K562 (cell line): ENCODE measurements around the gene AHCYL1. TPM values are rescaled to one million over a fixed set of nuclear protein-coding genes. Genes with fewer than 3 reads are reported as not detected.

Experiments
- BACH1 ChIP-seq: fragments of 200-800 bp; sonication (Bioruptor generic); IDR thresholded peaks from 2 replicates; pipeline ENCODE4 v1.6.1; 2016; ENCODE audit warnings: missing genetic modification characterization, missing compliant biosample characterization
- EGR1 ChIP-seq: fragments of 450-650 bp; conservative IDR thresholded peaks from 2 replicates; pipeline ENCODE4 v1.6.1; 2017; ENCODE audit warnings: mild to moderate bottlenecking
- HOXB6 ChIP-seq: fragments of 250-450 bp; sonication (Bioruptor Pico); IDR thresholded peaks from 2 replicates; pipeline ENCODE4 v1.5.1; 2022; ENCODE audit warnings: mild to moderate bottlenecking, borderline replicate concordance
- NCOA6 ChIP-seq: fragments of 450-650 bp; IDR thresholded peaks from 2 replicates; pipeline ENCODE4 v1.6.1; 2017; ENCODE audit warnings: mild to moderate bottlenecking
- NRF1 ChIP-seq, 2 experiments: fragments of 450-650 bp; IDR thresholded peaks in 1 of 2; conservative IDR thresholded peaks in 1 of 2; 2 replicates each; pipeline ENCODE4 v1.6.1; 2014; ENCODE audit warnings: mild to moderate bottlenecking in 2 of 2
- PHF20 ChIP-seq: fragments of 450-650 bp; IDR thresholded peaks from 2 replicates; pipeline ENCODE4 v1.6.1; 2018; ENCODE audit not compliant: partially characterized antibody
- TAF15 ChIP-seq: fragments of 200-400 bp; formaldehyde crosslinking; IDR thresholded peaks from 2 replicates; pipeline ENCODE4 v1.6.1; 2017; ENCODE audit warnings: mild to moderate bottlenecking, low read depth, low read length, moderate library complexity
- YY1 ChIP-seq, 3 experiments: IDR thresholded peaks; 2 replicates each; pipeline ENCODE4 v1.6.1; 2011; ENCODE audit warnings: low read length in 2 of 3, mild to moderate bottlenecking in 2 of 3, moderate library complexity in 2 of 3, borderline replicate concordance in 1 of 3, control low read depth in 1 of 3, low read depth in 1 of 3; ENCODE audit not compliant: insufficient read depth in 3 of 3, insufficient replicate concordance in 2 of 3, control insufficient read depth in 1 of 3, insufficient read length in 1 of 3; ENCODE audit errors: extremely low read depth in 1 of 3
- ZBTB2 ChIP-seq: fragments of 450-650 bp; IDR thresholded peaks from 2 replicates; pipeline ENCODE4 v1.6.1; 2016; ENCODE audit warnings: antibody characterized with exemption
- ZKSCAN1 ChIP-seq: fragments of 150-350 bp; IDR thresholded peaks from 2 replicates; pipeline ENCODE4 v1.6.1; 2016; ENCODE audit warnings: low read depth, low read length
- ZNF24 ChIP-seq: fragments of 450-650 bp; IDR thresholded peaks from 2 replicates; pipeline ENCODE4 v1.6.1; 2016
- polyA plus RNA-seq, 8 experiments: library from polyadenylated mRNA; depleted of rRNA in 4 of 8; stranded (reverse) in 5 of 8; unstranded in 3 of 8; fragments of >200 nt; fragmentation: Nextera tagmentation in 2 of 8; fragmentation: Illumina TruSeq in 1 of 8; extraction: Ambion mirVana in 2 of 8; extraction: Trizol in 1 of 8; gene quantifications; 2 replicates each; pipeline versions ENCODE4 v1.2.1 to v1.2.3, GENCODE V29; 2011 to 2014; ENCODE audit warnings: inconsistent platforms in 1 of 8, missing spikeins in 1 of 8
- total RNA-seq, 7 experiments: library from RNA; depleted of rRNA in 6 of 7; stranded (reverse); fragments of >200 nt in 6 of 7; fragmentation: Illumina TruSeq in 2 of 7; extraction: Trizol in 2 of 7; gene quantifications; 2 replicates each; pipeline versions ENCODE4 v1.2.1 to v1.2.3, GENCODE V29; 2011 to 2021; ENCODE audit warnings: low replicate concordance in 1 of 7
- TF ChIP-seq, protein P1 (sequence below): fragments of 250-450 bp; sonication (Bioruptor Pico); IDR thresholded peaks from 2 replicates; pipeline ENCODE4 v1.4.0; 2020
- TF ChIP-seq, protein P2 (sequence below): sonication (generic); formaldehyde crosslinking; IDR thresholded peaks from 2 replicates; pipeline ENCODE4 v1.8.0; 2023; ENCODE audit warnings: missing genetic modification reagents, mild to moderate bottlenecking, borderline replicate concordance

AHCYL1 gene
- total and polyA plus RNA-seq, 9 of the 15 experiments (the other 6 are each of a cell fraction or from before 2014, with no cell fraction given) = 27.3 to 118 (median 44.5) TPM

GRCh38 chr1:110003747-110004428 is 19.3 kb downstream of the AHCYL1 start (continued):
- TF ChIP-seq, protein P1, sequence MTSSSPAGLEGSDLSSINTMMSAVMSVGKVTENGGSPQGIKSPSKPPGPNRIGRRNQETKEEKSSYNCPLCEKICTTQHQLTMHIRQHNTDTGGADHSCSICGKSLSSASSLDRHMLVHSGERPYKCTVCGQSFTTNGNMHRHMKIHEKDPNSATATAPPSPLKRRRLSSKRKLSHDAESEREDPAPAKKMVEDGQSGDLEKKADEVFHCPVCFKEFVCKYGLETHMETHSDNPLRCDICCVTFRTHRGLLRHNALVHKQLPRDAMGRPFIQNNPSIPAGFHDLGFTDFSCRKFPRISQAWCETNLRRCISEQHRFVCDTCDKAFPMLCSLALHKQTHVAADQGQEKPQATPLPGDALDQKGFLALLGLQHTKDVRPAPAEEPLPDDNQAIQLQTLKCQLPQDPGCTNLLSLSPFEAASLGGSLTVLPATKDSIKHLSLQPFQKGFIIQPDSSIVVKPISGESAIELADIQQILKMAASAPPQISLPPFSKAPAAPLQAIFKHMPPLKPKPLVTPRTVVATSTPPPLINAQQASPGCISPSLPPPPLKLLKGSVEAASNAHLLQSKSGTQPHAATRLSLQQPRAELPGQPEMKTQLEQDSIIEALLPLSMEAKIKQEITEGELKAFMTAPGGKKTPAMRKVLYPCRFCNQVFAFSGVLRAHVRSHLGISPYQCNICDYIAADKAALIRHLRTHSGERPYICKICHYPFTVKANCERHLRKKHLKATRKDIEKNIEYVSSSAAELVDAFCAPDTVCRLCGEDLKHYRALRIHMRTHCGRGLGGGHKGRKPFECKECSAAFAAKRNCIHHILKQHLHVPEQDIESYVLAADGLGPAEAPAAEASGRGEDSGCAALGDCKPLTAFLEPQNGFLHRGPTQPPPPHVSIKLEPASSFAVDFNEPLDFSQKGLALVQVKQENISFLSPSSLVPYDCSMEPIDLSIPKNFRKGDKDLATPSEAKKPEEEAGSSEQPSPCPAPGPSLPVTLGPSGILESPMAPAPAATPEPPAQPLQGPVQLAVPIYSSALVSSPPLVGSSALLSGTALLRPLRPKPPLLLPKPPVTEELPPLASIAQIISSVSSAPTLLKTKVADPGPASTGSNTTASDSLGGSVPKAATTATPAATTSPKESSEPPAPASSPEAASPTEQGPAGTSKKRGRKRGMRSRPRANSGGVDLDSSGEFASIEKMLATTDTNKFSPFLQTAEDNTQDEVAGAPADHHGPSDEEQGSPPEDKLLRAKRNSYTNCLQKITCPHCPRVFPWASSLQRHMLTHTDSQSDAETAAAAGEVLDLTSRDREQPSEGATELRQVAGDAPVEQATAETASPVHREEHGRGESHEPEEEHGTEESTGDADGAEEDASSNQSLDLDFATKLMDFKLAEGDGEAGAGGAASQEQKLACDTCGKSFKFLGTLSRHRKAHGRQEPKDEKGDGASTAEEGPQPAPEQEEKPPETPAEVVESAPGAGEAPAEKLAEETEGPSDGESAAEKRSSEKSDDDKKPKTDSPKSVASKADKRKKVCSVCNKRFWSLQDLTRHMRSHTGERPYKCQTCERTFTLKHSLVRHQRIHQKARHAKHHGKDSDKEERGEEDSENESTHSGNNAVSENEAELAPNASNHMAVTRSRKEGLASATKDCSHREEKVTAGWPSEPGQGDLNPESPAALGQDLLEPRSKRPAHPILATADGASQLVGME = no peak
- TF ChIP-seq NCOA6 (no peak), ZBTB2 (no peak; the same call in 1 of the 2 replicates), ZKSCAN1 (no peak), EGR1 (0 out of 2 replicates have a peak, but pooled peaks have one; percentile 27), BACH1 (tag) (peak; percentile 98), NRF1 (conservative IDR thresholded peaks at IDR 0.05 in 1 of 2, IDR thresholded peaks at IDR 0.05 in 1 of 2) (peak in 1 of 2 experiments; percentile 46; a peak in 3 of 4 replicates), HOXB6 (CRISPR knock-in tag) (no peak), TAF15 (no peak), ZNF24 (peak; percentile 41; the same call in 1 of the 2 replicates), PHF20 (no peak), YY1 (IDR thresholded peaks at IDR 0.05; ENCODE audit: borderline replicate concordance in 1 of 3, control insufficient read depth in 1 of 3, extremely low read depth in 1 of 3, insufficient read depth in 3 of 3, insufficient read length in 1 of 3, insufficient replicate concordance in 2 of 3, low read depth in 1 of 3, low read length in 2 of 3) (no peak)
- TF ChIP-seq, protein P2, sequence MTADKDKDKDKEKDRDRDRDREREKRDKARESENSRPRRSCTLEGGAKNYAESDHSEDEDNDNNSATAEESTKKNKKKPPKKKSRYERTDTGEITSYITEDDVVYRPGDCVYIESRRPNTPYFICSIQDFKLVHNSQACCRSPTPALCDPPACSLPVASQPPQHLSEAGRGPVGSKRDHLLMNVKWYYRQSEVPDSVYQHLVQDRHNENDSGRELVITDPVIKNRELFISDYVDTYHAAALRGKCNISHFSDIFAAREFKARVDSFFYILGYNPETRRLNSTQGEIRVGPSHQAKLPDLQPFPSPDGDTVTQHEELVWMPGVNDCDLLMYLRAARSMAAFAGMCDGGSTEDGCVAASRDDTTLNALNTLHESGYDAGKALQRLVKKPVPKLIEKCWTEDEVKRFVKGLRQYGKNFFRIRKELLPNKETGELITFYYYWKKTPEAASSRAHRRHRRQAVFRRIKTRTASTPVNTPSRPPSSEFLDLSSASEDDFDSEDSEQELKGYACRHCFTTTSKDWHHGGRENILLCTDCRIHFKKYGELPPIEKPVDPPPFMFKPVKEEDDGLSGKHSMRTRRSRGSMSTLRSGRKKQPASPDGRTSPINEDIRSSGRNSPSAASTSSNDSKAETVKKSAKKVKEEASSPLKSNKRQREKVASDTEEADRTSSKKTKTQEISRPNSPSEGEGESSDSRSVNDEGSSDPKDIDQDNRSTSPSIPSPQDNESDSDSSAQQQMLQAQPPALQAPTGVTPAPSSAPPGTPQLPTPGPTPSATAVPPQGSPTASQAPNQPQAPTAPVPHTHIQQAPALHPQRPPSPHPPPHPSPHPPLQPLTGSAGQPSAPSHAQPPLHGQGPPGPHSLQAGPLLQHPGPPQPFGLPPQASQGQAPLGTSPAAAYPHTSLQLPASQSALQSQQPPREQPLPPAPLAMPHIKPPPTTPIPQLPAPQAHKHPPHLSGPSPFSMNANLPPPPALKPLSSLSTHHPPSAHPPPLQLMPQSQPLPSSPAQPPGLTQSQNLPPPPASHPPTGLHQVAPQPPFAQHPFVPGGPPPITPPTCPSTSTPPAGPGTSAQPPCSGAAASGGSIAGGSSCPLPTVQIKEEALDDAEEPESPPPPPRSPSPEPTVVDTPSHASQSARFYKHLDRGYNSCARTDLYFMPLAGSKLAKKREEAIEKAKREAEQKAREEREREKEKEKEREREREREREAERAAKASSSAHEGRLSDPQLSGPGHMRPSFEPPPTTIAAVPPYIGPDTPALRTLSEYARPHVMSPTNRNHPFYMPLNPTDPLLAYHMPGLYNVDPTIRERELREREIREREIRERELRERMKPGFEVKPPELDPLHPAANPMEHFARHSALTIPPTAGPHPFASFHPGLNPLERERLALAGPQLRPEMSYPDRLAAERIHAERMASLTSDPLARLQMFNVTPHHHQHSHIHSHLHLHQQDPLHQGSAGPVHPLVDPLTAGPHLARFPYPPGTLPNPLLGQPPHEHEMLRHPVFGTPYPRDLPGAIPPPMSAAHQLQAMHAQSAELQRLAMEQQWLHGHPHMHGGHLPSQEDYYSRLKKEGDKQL (CRISPR knock-in tag) = no peak
